ENCODE measurements around the gene KLC3. TPM values are rescaled to one million over a fixed set of nuclear protein-coding genes. Genes with fewer than 3 reads are reported as not detected.

The KLC3 gene
- total RNA-seq, 1 experiment from 2014 or later: 4.8 TPM

DNA sequence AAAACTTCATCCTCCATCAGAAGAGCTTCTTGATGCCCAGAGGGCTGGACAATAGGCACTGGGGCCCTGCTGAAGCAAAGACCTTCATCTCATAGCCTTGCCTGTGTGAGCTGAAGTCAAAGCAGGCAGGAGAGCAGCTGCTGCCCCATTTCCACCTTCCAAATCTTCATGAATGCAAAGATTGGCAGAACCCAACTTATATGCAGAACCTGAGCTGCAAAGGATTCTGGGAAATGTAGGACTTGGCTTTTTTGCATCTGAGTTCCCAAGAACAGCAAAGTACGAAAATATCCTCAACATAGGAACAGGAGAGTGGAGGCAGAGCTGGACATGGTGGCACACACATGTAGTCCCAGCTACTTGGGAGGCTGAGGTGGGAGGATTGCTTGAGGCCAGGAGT, 48.7 kb upstream of the KLC3 start:
- H3K4ac ChIP-seq (ENCODE audit: low read depth, low read length): no peak overlapping the region
- no peaks in the 10 kb centered on the region for H3K9me3 ChIP-seq (ENCODE audit: control insufficient read depth, low read depth, low read length)
- H4K5ac ChIP-seq (ENCODE audit: insufficient read length, low read depth, low read length): no peak overlapping the region
- no peak overlapping the region for H3K14ac ChIP-seq (ENCODE audit: insufficient read depth, low read length)
- no peak overlapping the region for H2BK12ac ChIP-seq (ENCODE audit: insufficient read length, low read depth, low read length)
- no peaks in the 10 kb centered on the region for H4K20me1 ChIP-seq (ENCODE audit: control insufficient read depth, insufficient read depth, insufficient read length)
- no peak overlapping the region for H2AFZ ChIP-seq (ENCODE audit: low read length)
- no peak for DNase-seq
- H3K27ac ChIP-seq (ENCODE audit: insufficient read length, low read depth, low read length): no peak overlapping the region
- H3T11ph ChIP-seq (ENCODE audit: low read length): no peak overlapping the region
- H2BK5ac ChIP-seq (ENCODE audit: insufficient read length, low read length): no peak overlapping the region
- H3K23ac ChIP-seq (ENCODE audit: insufficient read length, low read depth, low read length): no peak overlapping the region
- Mint-ChIP-seq H3K27me3 (ENCODE audit: low read depth) (peaks cover 7% of the 10 kb centered on the region), H3K27ac (no peak overlapping the region), H3K4me1 (no peaks in the 10 kb centered on the region), H3K36me3 (ENCODE audit: insufficient read depth in 1 of 3, low read depth in 3 of 3) (peaks cover 21 to 46% (median 33%) of the 10 kb centered on the region in 3 experiments), H3K9me3 (no peaks in the 10 kb centered on the region), H3K4me3 (no peak overlapping the region)
- WGBS (ENCODE audit: extremely low coverage, insufficient read length, low lambda C conversion rate): no CpG with 5 or more reads among the region's 1 CpG
- no peaks in the 10 kb centered on the region for H3K27me3 ChIP-seq (ENCODE audit: insufficient read depth, low read length)
- no peak overlapping the region for H3K56ac ChIP-seq (ENCODE audit: insufficient read length, low read depth, low read length)
- H2BK20ac ChIP-seq (ENCODE audit: low read depth, low read length, poor library complexity, severe bottlenecking): no peak overlapping the region
- no peaks in the 10 kb centered on the region for H3K79me1 ChIP-seq (ENCODE audit: insufficient read depth, low read depth, low read length, poor library complexity, severe bottlenecking)
- H3K4me2 ChIP-seq (ENCODE audit: insufficient read depth, insufficient read length, low read length): no peak overlapping the region
- no peak overlapping the region for H2BK120ac ChIP-seq (ENCODE audit: low read depth, low read length, poor library complexity, severe bottlenecking)
- no peaks in the 10 kb centered on the region for H3K4me1 ChIP-seq (ENCODE audit: insufficient read depth, low read length)
- no peak overlapping the region for H4K8ac ChIP-seq (replicated peaks; ENCODE audit: insufficient read length, low read depth, low read length)
- TF ChIP-seq, protein P1, sequence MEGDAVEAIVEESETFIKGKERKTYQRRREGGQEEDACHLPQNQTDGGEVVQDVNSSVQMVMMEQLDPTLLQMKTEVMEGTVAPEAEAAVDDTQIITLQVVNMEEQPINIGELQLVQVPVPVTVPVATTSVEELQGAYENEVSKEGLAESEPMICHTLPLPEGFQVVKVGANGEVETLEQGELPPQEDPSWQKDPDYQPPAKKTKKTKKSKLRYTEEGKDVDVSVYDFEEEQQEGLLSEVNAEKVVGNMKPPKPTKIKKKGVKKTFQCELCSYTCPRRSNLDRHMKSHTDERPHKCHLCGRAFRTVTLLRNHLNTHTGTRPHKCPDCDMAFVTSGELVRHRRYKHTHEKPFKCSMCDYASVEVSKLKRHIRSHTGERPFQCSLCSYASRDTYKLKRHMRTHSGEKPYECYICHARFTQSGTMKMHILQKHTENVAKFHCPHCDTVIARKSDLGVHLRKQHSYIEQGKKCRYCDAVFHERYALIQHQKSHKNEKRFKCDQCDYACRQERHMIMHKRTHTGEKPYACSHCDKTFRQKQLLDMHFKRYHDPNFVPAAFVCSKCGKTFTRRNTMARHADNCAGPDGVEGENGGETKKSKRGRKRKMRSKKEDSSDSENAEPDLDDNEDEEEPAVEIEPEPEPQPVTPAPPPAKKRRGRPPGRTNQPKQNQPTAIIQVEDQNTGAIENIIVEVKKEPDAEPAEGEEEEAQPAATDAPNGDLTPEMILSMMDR (conservative IDR thresholded peaks at IDR 0.05): no peak
- H3K79me2 ChIP-seq (ENCODE audit: insufficient read depth, low read length): no peaks in the 10 kb centered on the region
- no peak overlapping the region for H4K91ac ChIP-seq (ENCODE audit: insufficient read length, low read depth, low read length)
- no peak overlapping the region for H3K9ac ChIP-seq (ENCODE audit: extremely low read depth, insufficient read length, low read length)
- H3K23me2 ChIP-seq (ENCODE audit: insufficient read length, low read depth, low read length, poor library complexity, severe bottlenecking): no peaks in the 10 kb centered on the region
- no peak overlapping the region for H2AK5ac ChIP-seq (ENCODE audit: insufficient read length, low read length)
- H3K18ac ChIP-seq (ENCODE audit: insufficient read length, low read depth, low read length): no peak overlapping the region
- H2BK15ac ChIP-seq (ENCODE audit: low read depth, low read length): no peak overlapping the region

Measured in H9 (cell line).